Pancreas (tissue), 10 donors: ENCODE measurements around the gene RBBP8NL. TPM values are rescaled to one million over a fixed set of nuclear protein-coding genes. Genes with fewer than 3 reads are reported as not detected.

Experiments used
- ATAC-seq, 4 donors: fragments of 200-7000 bp; cut with Tn5 transposase; one replicate each; pipeline versions ENCODE4 v1.8.0 to v1.9.1; 2020; ENCODE audit warnings: mild to moderate bottlenecking in 4 of 4, moderate library complexity in 4 of 4
- DNase-seq, 6 donors: peaks; one replicate each; pipeline ENCODE4 v3.0.0-alpha.2; 2020
- FAIRE-seq: peaks from 2 replicates; lab custom pipeline; 2012; peaks lifted over from hg19 to GRCh38; lab: Jason Lieb, UNC
- H3K27ac ChIP-seq, 4 donors: fragments of 200-600 bp; sonication (generic); 1 replicate in 3 of 4; 2 replicates in 1 of 4; pipeline versions ENCODE4 v1.5.0 to v1.8.0; 2020
- H3K27me3 ChIP-seq, 4 donors: fragments of 200-600 bp; one replicate each; pipeline ENCODE4 v1.8.0; 2021
- H3K36me3 ChIP-seq, 3 donors: fragments of 200-600 bp; sonication (generic) in 1 of 3; one replicate each; pipeline versions ENCODE4 v1.5.0 to v1.8.0; 2020 to 2021
- H3K4me1 ChIP-seq, 3 donors: fragments of 200-600 bp; one replicate each; pipeline ENCODE4 v1.8.0; 2021
- H3K4me3 ChIP-seq, 4 donors: fragments of 200-600 bp; sonication (generic) in 2 of 4; one replicate each; pipeline versions ENCODE4 v1.5.0 to v1.8.0; 2020 to 2021
- H3K9me3 ChIP-seq, 4 donors: fragments of 200-600 bp; one replicate each; pipeline ENCODE4 v1.8.0; 2021
- WGBS, 2 donors: extraction: QIAGEN DNeasy Blood & Tissue Kit; methylation state at CpG; one replicate each; pipeline ENCODE4 v1.1.7; 2013; 5-methylcytosine and 5-hydroxymethylcytosine counted together
- intact Hi-C, 3 donors: fragments of 100-400 bp; cut with DNase I; formaldehyde crosslinking; loops; one replicate each; pipeline versions ENCODE4 v1.11.1 to v1.14.2; 2022
- polyA plus RNA-seq, 2 donors: library from polyadenylated mRNA; stranded (reverse); fragments of 200-250 nt; gene quantifications; one replicate each; pipeline ENCODE4 v1.2.3, GENCODE V29; 2013
- total RNA-seq, 6 donors: library from RNA; stranded (reverse); fragmentation: NEBNext Ultra II Directional in 4 of 6; extraction: Animal tissue kit (Norgen Biotek cat#: 25700) in 4 of 6; gene quantifications; one replicate each; pipeline versions ENCODE4 v1.2.1 to v1.2.4, GENCODE V29; 2021 to 2023
- TF ChIP-seq, protein P1 (sequence below), 4 donors: fragments of 200-600 bp; sonication (generic) in 3 of 4; IDR thresholded peaks; one replicate each; pipeline versions ENCODE4 v1.5.0 to v1.8.0; 2021; ENCODE audit warnings: antibody characterized with exemption in 4 of 4
- donor health status: healthy with polysubstance abuse.
- donor health status: DM: no; HTN: no; CAD: no; lungs with moderate emphysema.
- donor health status: DM: no; HTN: no; CAD: no.
- donor health status: control.
- donor health status: control.
- donor health status: Bipolar disorder and iron deficiency.
- donor health status: DM: yes; HTN: yes; CAD: no.
- donor health status: DM: no; HTN: no; CAD: no.
- donor health status: DM: no; HTN: no; CAD: no.
- donor health status: DM: yes; HTN: yes; CAD: no.

RBBP8NL gene
- total and polyA plus RNA-seq, 8 donors = 0.66 to 4.8 (median 1.3) TPM

DNA sequence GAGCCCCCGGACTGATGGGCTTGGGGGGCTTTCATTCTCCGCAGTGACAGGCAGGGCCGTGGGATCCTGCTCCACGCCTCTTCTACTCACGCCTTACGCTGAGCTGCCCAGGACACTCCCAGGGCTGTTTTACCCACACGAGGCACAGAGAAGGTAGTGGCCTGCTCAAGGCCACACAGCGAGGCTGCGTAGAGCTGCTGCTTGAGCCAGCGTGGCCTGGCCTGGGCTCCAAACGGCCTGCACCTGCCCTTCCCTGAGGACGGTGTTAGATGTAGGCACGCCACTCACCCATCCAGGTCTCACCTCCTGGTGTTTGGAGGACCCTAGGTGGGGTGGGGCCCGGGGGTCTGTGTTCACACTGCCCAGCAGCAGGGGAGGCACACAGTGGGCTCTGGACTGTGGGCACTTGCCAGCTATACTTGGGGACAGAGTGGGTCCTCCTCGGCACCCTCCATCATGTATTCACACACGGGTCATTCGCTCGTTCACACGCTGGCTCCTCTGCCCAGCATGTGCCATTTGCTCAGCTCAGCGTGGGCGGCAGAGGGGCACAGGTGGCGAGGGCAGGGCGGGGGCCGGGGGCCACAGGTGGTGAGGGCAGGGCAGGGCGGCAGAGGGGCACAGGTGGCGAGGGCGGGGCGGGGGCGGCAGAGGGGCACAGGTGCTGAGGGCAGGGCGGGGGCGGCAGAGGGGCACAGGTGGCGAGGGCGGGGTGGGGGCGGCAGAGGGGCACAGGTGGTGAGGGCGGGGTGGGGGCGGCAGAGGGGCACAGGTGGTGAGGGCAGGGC is 18.4 kb upstream of the RBBP8NL start:
- Histone ChIP-seq H3K9me3 (no peaks in the 10 kb centered on the region), H3K27ac (no peak overlapping the region), H3K4me3 (no peak overlapping the region), H3K4me1 (no peaks in the 10 kb centered on the region), H3K27me3 (no peaks in the 10 kb centered on the region), H3K36me3 (no peaks in the 10 kb centered on the region)
- no peak for FAIRE-seq
- intact Hi-C loops = no loop called here
- 64 to 74% methylated on average over 29 to 36 of the region's 36 CpGs for WGBS, 2 donors
- DNase-seq = no peak
- ATAC-seq = no peak
- TF ChIP-seq, protein P1, sequence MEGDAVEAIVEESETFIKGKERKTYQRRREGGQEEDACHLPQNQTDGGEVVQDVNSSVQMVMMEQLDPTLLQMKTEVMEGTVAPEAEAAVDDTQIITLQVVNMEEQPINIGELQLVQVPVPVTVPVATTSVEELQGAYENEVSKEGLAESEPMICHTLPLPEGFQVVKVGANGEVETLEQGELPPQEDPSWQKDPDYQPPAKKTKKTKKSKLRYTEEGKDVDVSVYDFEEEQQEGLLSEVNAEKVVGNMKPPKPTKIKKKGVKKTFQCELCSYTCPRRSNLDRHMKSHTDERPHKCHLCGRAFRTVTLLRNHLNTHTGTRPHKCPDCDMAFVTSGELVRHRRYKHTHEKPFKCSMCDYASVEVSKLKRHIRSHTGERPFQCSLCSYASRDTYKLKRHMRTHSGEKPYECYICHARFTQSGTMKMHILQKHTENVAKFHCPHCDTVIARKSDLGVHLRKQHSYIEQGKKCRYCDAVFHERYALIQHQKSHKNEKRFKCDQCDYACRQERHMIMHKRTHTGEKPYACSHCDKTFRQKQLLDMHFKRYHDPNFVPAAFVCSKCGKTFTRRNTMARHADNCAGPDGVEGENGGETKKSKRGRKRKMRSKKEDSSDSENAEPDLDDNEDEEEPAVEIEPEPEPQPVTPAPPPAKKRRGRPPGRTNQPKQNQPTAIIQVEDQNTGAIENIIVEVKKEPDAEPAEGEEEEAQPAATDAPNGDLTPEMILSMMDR (IDR thresholded peaks at IDR 0.05) = no peak

- Histone ChIP-seq H3K9me3 (no peaks in the 10 kb centered on the region), H3K27ac (no peak overlapping the region), H3K4me1 (no peaks in the 10 kb centered on the region), H3K36me3 (no peaks in the 10 kb centered on the region), H3K27me3 (no peaks in the 10 kb centered on the region), H3K4me3 (no peak overlapping the region)
- no peak for DNase-seq
- TF ChIP-seq, protein P1 (IDR thresholded peaks at IDR 0.05) = no peak
- no peak for FAIRE-seq
- WGBS, 2 donors = 81 to 89% methylated on average over 6 of the region's 6 CpGs
- intact Hi-C loops = no loop called here
- ATAC-seq = no peak
These were observed 16.9 kb upstream of the RBBP8NL start for GRCh38 chr20:62444286-62444685.

GRCh38 chr20:62441987-62442539 is 14.7 kb upstream of the RBBP8NL start:
- H3K4me1 ChIP-seq = no peaks in the 10 kb centered on the region
- TF ChIP-seq, protein P1 (IDR thresholded peaks at IDR 0.05) = no peak
- no peak for DNase-seq
- no peaks in the 10 kb centered on the region for H3K27me3 ChIP-seq
- FAIRE-seq = no peak
- H3K27ac ChIP-seq = no peak overlapping the region
- ATAC-seq = no peak
- 76 to 86% methylated on average over 15 to 16 of the region's 16 CpGs for WGBS, 2 donors
- no peaks in the 10 kb centered on the region for H3K9me3 ChIP-seq
- no peaks in the 10 kb centered on the region for H3K36me3 ChIP-seq
- no peak overlapping the region for H3K4me3 ChIP-seq
- intact Hi-C loops = no loop called here

DNA sequence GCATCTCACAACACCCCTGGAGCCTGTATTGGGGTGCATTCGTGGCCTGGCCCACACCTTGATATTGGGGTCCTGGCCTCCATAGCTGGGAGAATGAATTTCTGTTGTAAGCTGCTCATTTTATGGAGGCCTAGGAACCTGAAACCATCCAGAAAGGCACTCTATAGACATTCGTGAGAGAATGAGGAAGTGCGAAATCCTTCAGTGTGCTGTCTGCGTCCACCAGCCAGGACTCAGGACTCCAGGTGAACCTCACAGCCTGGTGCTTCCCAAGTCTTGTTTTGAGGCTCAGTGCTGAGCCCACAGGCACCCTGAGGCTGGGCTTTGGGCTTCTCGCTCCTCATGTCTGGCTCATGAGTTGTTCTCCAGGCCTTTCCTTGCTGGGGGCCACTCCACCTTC is 11.9 kb upstream of the RBBP8NL start:
- intact Hi-C loops = loop anchor here in 1 of 3 donors (10.0 kb wide), 1 partner anchor 56 kb away; no protein-coding TSS in a partner anchor
- ATAC-seq = no peak

More for the DNA sequence above, 11.9 kb upstream of the RBBP8NL start:
- Histone ChIP-seq H3K4me3 (no peak overlapping the region), H3K36me3 (no peaks in the 10 kb centered on the region), H3K9me3 (no peaks in the 10 kb centered on the region), H3K4me1 (no peaks in the 10 kb centered on the region), H3K27me3 (no peaks in the 10 kb centered on the region), H3K27ac (no peak overlapping the region)
- TF ChIP-seq, protein P1 (IDR thresholded peaks at IDR 0.05) = no peak
- 61 to 77% methylated on average over 5 of the region's 5 CpGs for WGBS, 2 donors
- no peak for FAIRE-seq
- DNase-seq = no peak
